ENCODE measurements around the gene STAB2. TPM values are rescaled to one million over a fixed set of nuclear protein-coding genes. Genes with fewer than 3 reads are reported as not detected.

Gene STAB2
- polyA plus RNA-seq, 6 donors from 2014 or later: not detected

DNA sequence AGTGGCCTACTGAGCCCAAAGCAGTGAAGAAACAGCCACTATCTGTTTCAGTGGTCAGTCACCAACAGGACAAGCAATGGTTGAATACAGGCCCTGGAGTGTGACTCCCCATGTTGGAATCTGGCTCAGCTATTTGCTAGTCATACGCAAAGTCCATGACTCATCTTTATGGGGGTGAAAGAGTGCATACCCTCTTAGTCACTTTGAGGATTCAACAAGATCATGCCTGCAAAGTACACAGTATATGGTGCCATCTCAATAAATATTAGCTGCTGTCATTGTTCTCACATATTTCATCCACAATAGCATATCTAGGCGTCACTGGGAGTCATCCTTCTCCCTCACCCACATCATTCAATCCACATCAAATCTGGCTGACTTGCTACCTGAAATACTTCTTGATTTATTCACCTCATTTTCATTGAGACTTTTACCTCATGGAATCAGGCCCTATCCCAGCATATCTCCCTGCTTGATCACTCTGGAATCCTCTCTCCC is 26.4 kb upstream of the STAB2 start:
- Mint-ChIP-seq H3K27me3 (peaks cover 33 to 64% (median 36%) of the 10 kb centered on the region in 3 donors), H3K9me3 (peaks cover 5 to 25% (median 10%) of the 10 kb centered on the region in 7 donors), H3K36me3 (peaks cover 0 to 20% of the 10 kb centered on the region in 2 donors), H3K27ac (no peak overlapping the region), H3K4me1 (no peaks in the 10 kb centered on the region), H3K4me3 (no peak overlapping the region)
- ATAC-seq (ENCODE audit: low read depth in 2 of 2) (no peak), DNase-seq (no peak)

DNA sequence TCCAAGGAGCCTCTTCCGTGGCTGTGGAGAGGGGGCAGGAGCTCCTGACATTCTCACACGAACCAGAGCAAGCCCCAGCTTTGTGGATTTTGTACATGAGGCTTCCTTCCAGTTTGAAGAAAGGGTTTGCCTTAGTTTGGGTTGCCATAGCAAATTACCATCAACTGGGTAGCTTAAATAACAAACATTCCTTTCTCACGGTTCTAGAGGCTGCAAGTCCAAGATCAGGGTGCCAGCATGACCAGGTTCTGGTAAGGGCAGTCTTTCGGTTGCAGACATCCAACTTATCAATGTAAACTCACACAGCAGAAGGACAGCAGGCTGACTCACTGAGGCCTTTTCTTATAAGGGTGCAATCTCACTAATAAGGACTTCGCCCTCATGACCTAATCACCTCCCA is 25.9 kb upstream of the STAB2 start:
- no peaks in the 10 kb centered on the region for H3K4me1 Mint-ChIP-seq
- H3K9me3 Mint-ChIP-seq: peaks cover 9 to 30% (median 13%) of the 10 kb centered on the region in 7 donors
- no peak overlapping the region for H3K4me3 Mint-ChIP-seq
- no peak overlapping the region for H3K27ac Mint-ChIP-seq
- peaks cover 0 to 25% of the 10 kb centered on the region in 2 donors for H3K36me3 Mint-ChIP-seq
- ATAC-seq (ENCODE audit: low read depth in 2 of 2) (no peak), DNase-seq (no peak)
- H3K27me3 Mint-ChIP-seq: peaks cover 30 to 60% (median 34%) of the 10 kb centered on the region in 3 donors

DNA sequence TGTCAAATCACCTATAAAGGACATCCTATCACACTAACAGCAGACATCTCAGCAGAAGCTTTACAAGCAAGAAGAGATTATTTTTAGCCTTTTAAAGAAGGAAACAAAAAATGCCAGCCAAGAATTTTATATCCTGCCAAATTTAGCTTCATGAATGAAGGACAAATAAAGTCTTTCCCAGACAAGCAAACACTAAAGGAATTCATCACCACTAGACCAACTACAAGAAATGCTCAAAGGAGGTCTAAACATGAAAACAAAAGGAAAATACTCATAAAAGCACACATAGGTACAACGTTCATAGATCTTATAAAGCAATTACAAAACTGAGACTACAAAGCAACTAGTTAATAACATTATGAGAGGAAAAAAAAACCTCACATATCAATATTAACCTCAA is 20.7 kb upstream of the STAB2 start:
- no peak for DNase-seq
- no peak for ATAC-seq (ENCODE audit: low read depth in 2 of 2)
- peaks cover 40 to 64% (median 57%) of the 10 kb centered on the region in 3 donors for H3K27me3 Mint-ChIP-seq

DNA sequence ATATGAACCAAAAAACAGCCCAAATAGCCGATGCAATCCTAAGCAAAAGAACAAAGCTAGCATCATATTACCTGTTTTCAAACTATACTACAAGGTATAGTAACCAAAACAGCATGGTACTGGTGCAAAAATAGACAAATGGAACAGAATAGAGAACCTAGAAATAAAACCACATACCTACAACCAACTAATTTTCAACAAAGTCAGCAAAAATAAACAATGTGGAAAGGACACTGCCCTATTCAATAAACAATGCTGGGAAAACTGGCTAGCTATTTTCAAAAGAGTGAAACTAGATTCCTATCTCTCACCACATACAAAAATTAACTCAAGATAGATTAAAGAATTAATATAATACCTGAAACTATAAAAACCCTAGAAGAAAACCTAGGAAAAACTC is 17.8 kb upstream of the STAB2 start:
- peaks cover 47 to 77% (median 59%) of the 10 kb centered on the region in 3 donors for H3K27me3 Mint-ChIP-seq
- no peak for DNase-seq
- no peak for ATAC-seq (ENCODE audit: low read depth in 2 of 2)
- H3K36me3 Mint-ChIP-seq: peaks cover 0 to 28% of the 10 kb centered on the region in 2 donors
- H3K4me3 Mint-ChIP-seq: no peak overlapping the region
- no peaks in the 10 kb centered on the region for H3K4me1 Mint-ChIP-seq
- H3K9me3 Mint-ChIP-seq: peaks cover 13 to 50% (median 30%) of the 10 kb centered on the region in 7 donors
- H3K27ac Mint-ChIP-seq: no peak overlapping the region

More for the DNA sequence above, 20.7 kb upstream of the STAB2 start:
- Mint-ChIP-seq H3K4me1 (no peaks in the 10 kb centered on the region), H3K36me3 (peaks cover 0 to 35% of the 10 kb centered on the region in 2 donors), H3K27ac (no peak overlapping the region), H3K9me3 (peaks cover 17 to 61% (median 32%) of the 10 kb centered on the region in 7 donors), H3K4me3 (no peak overlapping the region)

DNA sequence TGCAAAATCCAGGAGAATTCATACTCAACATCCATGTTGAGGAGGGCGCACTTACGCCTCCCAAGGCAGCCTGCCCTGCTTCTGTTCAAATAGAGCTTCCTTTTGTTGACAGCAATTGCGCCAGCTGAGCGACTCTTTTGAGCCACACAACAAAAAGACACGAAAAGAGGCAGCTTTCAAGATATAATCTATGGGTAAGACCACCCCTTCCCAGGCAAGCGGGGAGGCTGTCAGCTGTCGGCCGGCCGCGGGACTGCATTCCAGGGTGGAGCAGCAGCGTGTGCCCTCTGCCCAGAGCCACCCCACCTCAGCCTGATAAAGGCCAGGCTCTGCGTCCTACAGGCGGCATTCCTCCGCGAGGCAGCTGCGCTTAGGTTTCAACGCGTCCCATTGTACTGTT is 15.8 kb upstream of the STAB2 start:
- Mint-ChIP-seq H3K4me3 (no peak overlapping the region), H3K4me1 (peaks cover 3 to 11% (median 10%) of the 10 kb centered on the region in 3 donors), H3K36me3 (peaks cover 0 to 9% of the 10 kb centered on the region in 2 donors), H3K27ac (no peak overlapping the region), H3K9me3 (peaks cover 4 to 30% (median 14%) of the 10 kb centered on the region in 7 donors), H3K27me3 (peaks cover 57 to 91% (median 73%) of the 10 kb centered on the region in 3 donors)
- no peak for DNase-seq
- ATAC-seq (ENCODE audit: low read depth in 2 of 2): no peak

DNA sequence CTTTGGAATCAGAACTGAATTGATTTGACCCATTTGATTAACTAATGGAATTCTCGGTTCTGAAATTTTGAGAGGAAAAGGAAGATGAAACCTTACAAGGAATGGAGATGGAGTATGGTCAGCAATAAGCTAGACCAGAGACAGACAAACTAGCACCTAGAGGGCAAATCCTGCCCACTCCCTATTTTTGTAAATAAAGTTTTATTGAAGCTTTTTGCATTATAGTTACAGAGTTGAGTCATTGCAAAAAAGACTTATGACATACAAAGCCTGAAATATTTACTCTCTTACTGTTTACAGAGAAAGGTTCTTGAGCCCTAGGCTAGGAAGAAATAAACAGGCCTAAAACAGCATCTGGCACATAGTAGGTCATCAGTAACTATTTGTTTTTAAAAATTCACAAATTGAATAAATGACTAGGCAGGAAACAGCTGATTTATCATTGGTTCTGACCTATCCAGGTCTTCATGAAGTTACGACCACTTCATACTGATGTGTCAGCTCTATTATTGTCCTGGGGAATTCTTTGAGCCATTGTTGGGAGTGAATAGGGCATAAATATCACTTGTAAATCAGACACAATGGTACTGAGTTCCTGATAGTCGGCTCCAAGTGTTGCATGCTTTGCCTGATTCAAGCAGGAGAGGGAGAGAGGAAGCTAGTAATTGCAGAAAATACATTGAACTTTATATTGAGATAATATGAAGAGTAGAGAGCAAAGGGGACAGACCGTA is 14.6 kb upstream of the STAB2 start:
- Mint-ChIP-seq H3K9me3 (peaks cover 0 to 18% (median 3%) of the 10 kb centered on the region in 7 donors), H3K27me3 (peaks cover 57 to 80% (median 71%) of the 10 kb centered on the region in 3 donors)

DNA sequence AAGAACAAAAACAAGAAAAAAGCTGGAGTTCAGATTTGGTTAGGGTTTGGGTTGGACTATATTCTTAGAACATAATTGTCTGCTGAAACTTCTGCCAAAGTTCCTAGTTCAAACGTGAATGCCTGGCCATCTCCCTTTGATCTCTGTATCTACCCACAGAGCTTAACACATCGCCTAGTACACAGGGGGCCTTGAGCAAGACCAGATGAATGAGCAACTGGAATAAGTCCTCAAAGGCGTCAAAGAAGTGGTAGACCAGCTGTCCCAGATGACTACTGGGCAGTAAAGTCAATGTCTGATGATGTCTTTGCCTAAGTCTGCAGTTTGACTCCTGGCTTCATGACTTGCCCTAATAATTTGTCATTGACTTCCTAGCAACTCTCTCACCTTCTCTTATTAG is 13.9 kb upstream of the STAB2 start:
- Mint-ChIP-seq H3K36me3 (no peaks in the 10 kb centered on the region), H3K27ac (no peak overlapping the region), H3K9me3 (peaks cover 0 to 11% (median 3%) of the 10 kb centered on the region in 7 donors), H3K4me3 (no peak overlapping the region), H3K27me3 (peaks cover 61 to 73% (median 65%) of the 10 kb centered on the region in 3 donors), H3K4me1 (peaks cover 3 to 11% (median 10%) of the 10 kb centered on the region in 3 donors)
- DNase-seq (no peak), ATAC-seq (ENCODE audit: low read depth in 2 of 2) (no peak)

More for the DNA sequence above, 14.6 kb upstream of the STAB2 start:
- H3K4me1 Mint-ChIP-seq: peaks cover 3 to 11% (median 10%) of the 10 kb centered on the region in 3 donors
- H3K4me3 Mint-ChIP-seq: no peak overlapping the region
- H3K27ac Mint-ChIP-seq: no peak overlapping the region
- no peaks in the 10 kb centered on the region for H3K36me3 Mint-ChIP-seq
- ATAC-seq (ENCODE audit: low read depth in 2 of 2) (no peak), DNase-seq (no peak)

DNA sequence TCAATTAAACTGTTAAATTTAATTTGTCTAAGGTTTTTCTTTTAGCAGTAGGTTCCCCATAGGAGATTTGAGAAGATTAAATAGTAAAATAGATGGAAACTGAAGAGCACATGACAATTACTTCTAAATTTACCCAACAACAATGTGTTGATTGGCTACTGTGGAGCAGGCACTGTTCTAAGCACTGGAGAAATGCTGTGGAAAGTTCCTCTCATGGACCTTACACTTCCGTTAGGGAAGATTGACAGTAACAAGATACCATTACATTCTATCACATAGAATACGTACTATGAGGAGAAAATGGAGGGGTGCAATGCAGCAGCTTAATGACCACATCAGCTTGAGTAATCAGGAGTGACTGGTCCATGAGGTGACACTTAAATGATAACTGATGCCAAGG is 8.1 kb upstream of the STAB2 start:
- no peak for ATAC-seq (ENCODE audit: low read depth in 2 of 2)
- Mint-ChIP-seq H3K4me3 (no peak overlapping the region), H3K9me3 (no peaks in the 10 kb centered on the region), H3K36me3 (no peaks in the 10 kb centered on the region), H3K4me1 (peaks cover 3 to 11% (median 10%) of the 10 kb centered on the region in 3 donors), H3K27me3 (peaks cover 31 to 48% (median 46%) of the 10 kb centered on the region in 3 donors), H3K27ac (no peak overlapping the region)
- no peak for DNase-seq

DNA sequence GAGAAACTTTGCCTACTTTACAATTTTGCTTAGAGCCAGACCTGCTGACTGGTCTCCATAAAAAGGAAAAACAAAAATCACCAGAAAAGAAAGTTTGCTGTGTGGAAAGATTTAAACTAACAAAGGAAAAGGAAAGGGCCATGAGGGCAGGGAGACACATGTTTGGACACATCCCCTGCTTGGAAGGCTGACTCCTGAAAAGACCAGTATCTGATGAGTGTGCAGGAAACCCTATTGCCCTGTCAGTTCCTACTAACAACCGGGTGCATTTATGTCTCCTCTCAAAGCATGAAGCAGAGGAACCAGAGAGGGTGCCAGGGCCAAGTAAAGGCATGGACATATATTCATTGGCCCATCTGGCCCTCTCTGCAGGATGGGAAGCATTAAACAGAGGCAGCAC is 7.0 kb upstream of the STAB2 start:
- H3K27me3 Mint-ChIP-seq: peaks cover 27 to 49% (median 44%) of the 10 kb centered on the region in 3 donors
- H3K36me3 Mint-ChIP-seq: no peaks in the 10 kb centered on the region
- ATAC-seq (ENCODE audit: low read depth in 2 of 2) (no peak), DNase-seq (no peak)
- H3K9me3 Mint-ChIP-seq: no peaks in the 10 kb centered on the region
- no peak overlapping the region for H3K4me3 Mint-ChIP-seq
- peaks cover 0 to 6% (median 6%) of the 10 kb centered on the region in 3 donors for H3K4me1 Mint-ChIP-seq
- no peak overlapping the region for H3K27ac Mint-ChIP-seq

DNA sequence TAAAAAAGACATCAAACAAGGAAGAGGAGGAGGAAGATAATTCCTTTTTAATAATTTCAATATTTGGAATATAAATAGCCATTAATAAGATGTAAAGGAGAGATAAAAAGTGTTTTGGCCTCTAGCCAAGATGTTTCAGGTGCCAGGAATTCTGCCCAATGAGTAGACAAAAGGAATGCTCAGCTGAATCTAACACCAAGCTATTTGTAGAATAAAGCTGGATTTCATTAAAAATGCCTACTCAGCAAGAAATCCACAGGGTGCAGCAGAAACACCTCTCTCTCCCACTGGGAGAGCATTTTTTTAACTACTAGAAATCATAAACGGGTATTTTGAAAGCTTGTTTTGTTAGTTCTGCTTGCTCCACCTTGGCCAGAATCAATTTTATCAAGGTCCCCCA is 4.1 kb upstream of the STAB2 start:
- DNase-seq: no peak
- H3K27me3 Mint-ChIP-seq: peaks cover 16 to 47% (median 42%) of the 10 kb centered on the region in 3 donors
- H3K36me3 Mint-ChIP-seq: no peaks in the 10 kb centered on the region
- H3K9me3 Mint-ChIP-seq: no peaks in the 10 kb centered on the region
- ATAC-seq (ENCODE audit: low read depth in 2 of 2): no peak
- H3K27ac Mint-ChIP-seq: no peak overlapping the region
- H3K4me3 Mint-ChIP-seq: no peak overlapping the region
- H3K4me1 Mint-ChIP-seq: no peaks in the 10 kb centered on the region

DNA sequence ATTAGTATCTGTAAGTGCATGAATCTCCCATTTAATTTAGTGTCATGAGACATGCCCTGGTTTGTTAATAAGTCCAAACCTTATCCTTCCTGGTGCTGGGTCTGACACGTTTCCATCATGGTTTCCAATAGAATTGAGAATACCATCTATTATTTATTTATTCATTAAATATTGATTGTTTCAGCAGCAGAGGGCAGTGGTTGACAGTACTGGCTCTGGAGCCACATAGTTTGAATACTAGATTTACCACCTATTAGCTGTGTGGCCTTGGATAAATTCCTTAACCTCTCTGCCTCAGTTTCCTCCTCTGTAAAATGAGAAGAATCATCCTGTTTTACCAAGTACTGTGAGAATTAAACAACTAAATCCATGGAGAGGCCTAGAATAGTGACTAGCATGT is 941 bp upstream of the STAB2 start:
- H3K27me3 Mint-ChIP-seq: peaks cover 11 to 30% (median 22%) of the 10 kb centered on the region in 3 donors
- no peaks in the 10 kb centered on the region for H3K36me3 Mint-ChIP-seq
- no peaks in the 10 kb centered on the region for H3K4me1 Mint-ChIP-seq
- H3K9me3 Mint-ChIP-seq: no peaks in the 10 kb centered on the region
- DNase-seq: no peak
- no peak overlapping the region for H3K4me3 Mint-ChIP-seq
- ATAC-seq (ENCODE audit: low read depth in 2 of 2): no peak
- no peak overlapping the region for H3K27ac Mint-ChIP-seq

DNA sequence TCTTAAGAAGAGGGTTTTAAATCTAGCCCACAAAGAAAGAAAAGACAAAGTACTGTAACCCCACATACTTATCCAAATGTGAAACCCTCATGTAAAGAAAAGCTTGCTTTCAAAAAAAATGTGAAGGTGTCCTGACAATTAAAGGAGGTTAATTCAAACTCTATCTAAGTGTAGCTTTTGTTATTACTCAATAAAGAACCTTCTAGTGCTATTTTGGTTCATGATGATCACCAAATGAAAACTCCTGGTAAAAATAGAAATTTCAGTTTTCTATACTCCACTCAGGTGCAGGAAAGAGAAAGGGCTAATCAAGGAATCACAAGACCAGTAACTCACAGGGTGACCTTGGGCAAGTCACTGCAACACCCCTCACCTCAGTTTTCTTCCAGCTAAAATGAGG is 1.6 kb downstream of the STAB2 start:
- Mint-ChIP-seq H3K4me1 (no peaks in the 10 kb centered on the region), H3K4me3 (no peak overlapping the region), H3K36me3 (no peaks in the 10 kb centered on the region), H3K27me3 (peaks cover 13 to 21% (median 15%) of the 10 kb centered on the region in 3 donors), H3K27ac (no peak overlapping the region), H3K9me3 (peaks cover 0 to 10% (median 2%) of the 10 kb centered on the region in 7 donors)
- ATAC-seq (ENCODE audit: low read depth in 2 of 2) (no peak), DNase-seq (no peak)

DNA sequence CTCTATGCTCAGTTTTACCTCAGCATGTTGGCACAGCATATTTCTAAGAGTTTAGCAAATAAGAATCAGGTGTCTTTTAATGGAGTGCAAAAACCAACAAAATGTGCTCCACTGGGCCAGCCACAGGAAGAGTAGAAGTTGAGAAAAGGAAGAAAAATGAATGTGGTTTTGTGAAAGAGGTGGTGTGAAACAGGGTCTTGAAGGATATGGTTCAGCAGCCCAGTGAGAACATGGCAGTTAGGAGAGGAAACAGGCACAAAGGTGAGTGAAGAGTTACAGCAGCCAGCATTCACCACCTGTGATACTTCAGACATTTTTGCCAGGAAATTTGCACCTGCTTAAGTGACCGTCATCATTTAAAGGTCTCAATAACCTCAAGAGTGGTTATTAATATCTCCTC is 2.4 kb downstream of the STAB2 start:
- H3K27ac Mint-ChIP-seq: no peak overlapping the region
- ATAC-seq (ENCODE audit: low read depth in 2 of 2) (no peak), DNase-seq (no peak)
- H3K9me3 Mint-ChIP-seq: peaks cover 0 to 10% (median 2%) of the 10 kb centered on the region in 7 donors
- peaks cover 9 to 13% (median 11%) of the 10 kb centered on the region in 3 donors for H3K27me3 Mint-ChIP-seq
- no peaks in the 10 kb centered on the region for H3K36me3 Mint-ChIP-seq
- no peak overlapping the region for H3K4me3 Mint-ChIP-seq
- H3K4me1 Mint-ChIP-seq: no peaks in the 10 kb centered on the region

DNA sequence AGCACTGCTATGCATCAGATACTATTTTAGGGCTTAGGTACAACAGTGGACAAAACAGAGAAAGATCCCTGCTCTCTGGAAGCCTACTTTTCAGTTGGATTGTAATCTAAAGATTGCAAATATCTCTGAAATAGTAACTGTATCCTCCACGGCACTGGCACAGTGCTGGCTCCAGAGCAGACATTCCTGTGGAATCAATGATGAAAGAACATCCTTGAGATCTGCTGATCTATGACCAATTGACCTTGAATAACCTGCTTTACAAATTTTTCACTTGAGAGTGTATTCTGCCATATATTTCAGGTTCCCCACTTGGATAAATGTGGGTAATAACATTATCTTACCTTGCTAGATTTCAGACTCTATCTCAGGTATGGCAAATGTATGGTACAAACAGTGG is 3.2 kb downstream of the STAB2 start:
- Mint-ChIP-seq H3K9me3 (peaks cover 0 to 10% (median 2%) of the 10 kb centered on the region in 7 donors), H3K4me1 (no peaks in the 10 kb centered on the region), H3K36me3 (no peaks in the 10 kb centered on the region), H3K27me3 (peaks cover 8 to 10% (median 9%) of the 10 kb centered on the region in 3 donors), H3K4me3 (no peak overlapping the region), H3K27ac (no peak overlapping the region)
- no peak for ATAC-seq (ENCODE audit: low read depth in 2 of 2)
- no peak for DNase-seq

All from naive B cell (primary cell).